ENCODE measurements around the gene SREBF1.

The SREBF1 gene

DNA sequence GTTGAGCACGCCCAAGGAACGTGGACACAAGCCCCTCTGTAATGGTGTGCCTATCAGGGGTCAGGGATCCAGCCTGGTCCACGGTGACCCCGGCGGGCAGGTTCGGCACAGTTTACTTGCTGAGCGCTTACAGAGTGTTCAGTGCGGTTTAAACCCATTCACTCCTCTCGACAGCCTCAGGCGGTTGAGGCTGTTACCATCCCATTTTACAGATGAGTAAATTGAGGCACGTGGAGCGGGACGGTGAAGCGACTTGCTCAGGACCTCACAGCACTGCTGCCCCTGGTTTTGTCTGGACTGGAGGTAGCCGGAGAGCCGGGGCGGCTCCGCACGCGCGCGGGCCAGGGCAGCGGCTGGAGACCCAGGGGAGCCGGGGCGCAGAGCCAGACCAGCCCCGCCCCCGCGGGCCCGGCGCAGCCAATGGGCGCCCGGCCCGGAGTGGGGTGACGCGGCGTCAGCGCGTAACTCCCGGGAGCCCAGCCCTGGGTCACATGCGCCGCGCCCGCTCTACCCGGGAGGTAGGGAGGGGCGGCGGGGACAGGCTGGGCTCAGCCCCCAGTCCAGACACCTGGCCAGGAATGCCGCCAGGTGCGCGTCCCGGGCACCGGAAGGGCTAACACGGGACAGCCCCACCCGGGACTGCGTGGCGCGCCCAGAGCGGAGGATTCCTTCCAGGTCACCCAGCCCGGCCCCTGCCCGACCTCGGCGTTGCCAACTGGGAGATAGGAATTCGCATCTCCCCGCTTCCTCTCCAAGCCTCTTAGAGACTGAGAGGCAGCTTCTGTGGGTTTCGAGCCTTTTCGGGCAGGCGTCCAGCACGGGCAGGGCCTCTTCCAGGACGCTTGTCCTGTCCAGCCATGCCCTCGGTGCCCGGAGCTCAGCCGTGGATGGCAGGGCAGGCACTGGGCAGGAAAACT is 3.3 kb upstream of the SREBF1 start:
- peak; percentile 75 for DNase-seq

DNA sequence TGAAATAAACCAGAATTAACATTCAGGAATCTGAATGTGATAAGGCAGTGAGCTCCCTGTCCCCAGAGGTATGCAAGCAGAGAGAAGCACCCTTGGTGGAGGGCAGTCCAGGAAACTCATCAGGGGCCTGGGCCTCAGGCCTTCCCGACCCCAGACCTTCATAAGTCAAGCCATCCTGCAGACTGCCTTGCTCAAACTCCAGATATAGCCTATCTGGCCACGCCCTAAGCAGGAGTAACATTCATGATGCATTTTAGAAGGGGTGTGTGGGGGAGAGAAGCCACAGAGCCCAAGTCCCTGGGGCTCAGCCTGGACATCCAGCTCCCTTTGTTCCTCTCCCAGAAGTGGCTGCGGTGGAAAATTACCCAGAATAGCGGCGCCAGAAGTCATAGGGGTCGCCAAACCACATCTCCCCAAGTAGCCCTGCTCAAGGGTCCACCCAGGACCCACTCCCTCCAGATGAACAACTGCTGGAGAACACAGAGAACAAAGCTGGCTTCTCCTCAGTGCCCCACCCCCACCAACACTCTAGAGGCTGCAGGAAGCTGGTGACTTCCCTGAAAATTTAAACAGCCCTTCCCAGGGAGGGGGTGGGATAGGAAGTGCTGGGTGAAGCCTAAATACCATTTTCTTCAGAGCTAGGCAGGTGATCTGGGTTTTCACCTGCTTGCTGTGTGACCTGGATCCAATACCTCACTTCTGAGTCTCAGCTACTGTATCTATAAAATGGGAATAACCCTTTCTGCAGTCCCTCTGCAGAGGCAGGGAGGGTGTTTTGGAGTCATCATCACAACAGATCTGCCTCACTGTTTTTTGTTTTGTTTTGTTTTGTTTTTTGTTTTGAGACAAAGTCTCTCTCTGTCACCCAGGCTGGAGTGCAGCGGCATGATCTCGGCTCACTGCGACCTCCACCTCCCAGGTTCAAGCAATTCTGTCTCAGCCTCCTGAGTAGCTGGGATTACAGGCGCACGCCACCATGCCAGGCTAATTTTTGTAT is 1.5 kb upstream of the SREBF1 start:
- DNase-seq: no peak

GRCh38 chr17:17837380-17837821 is 615 bp upstream of the SREBF1 start:
- DNase-seq: no peak

GRCh38 chr17:17836250-17836817 is 452 bp downstream of the SREBF1 start:
- DNase-seq: peak; percentile 98

DNA sequence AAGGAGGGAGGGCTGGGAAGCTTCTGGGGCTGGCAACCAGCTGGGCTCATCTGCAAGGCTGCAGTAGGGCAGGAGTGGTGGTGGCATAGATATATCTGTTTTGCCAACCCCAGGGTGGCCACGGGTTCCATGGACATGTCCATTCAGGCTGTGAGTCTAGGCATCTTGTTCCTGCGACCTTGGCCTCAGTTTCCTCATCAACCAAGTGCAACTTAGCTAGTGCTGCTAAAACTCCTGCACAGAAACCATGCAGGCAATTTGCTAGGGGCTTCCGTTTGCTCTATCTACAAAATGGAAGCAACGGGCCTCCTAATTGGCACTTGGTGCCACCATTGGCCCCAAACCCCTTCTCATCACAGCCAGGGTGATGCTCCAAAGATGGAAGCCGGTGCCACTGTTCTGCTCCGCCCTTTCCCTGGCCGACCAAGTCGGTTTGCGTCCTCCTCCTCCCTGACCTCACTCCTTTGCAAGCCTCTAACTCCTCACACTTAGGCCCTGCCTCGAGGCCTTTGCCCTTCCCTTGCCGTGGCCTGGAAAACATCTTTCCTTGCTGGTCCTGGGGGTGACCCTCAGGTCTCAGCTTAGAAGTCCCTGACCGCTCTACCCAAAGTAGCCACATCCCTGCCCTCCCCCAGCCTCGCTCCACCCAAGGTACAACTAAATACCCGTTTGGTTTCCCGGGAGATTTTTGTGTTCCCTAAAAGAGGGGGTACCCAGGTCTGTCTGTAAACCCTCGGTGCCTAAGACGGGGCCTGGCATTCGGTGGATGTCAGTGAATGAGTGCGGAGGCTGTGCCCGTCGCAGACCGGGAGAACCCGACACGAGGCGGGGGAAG is 1.2 kb downstream of the SREBF1 start:
- DNase-seq: no peak

GRCh38 chr17:17834974-17835373 is 1.8 kb downstream of the SREBF1 start:
- no peak for DNase-seq

DNA sequence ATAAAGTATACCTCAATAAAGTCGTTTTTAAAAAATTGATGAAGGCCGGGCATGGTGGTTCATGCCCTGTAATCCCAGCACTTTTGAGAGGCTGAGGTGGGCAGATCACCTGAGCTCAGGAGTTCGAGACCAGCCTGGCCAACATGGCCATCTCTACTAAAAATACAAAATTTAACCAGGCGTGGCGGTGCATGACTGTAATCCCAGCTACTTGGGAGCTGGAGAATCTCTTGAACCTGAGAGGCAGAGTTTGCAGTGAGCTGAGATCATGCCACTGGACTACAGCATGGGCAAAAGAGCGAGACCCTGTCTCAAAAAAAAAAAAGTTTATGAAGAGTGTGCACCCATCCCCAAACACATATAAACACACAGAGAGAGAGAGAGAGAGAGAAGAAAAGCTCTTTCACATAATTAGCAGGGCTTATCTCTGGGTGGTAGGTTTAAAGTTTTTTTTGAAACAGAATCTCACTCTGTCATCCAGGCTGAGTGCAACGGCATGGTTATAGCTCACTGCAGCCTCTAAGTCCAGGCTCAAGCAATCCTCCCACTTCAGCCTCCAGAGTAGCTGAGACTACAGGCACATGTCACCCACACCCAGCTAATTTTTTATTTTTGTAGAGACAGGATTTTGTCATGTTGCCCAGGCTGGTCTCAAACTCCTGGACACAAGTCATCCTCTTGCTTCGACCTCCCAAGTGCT is 3.0 kb downstream of the SREBF1 start:
- no peak for DNase-seq

- DNase-seq: no peak
These were observed 4.8 kb downstream of the SREBF1 start for GRCh38 chr17:17832032-17832363.

- DNase-seq: no peak
These were observed 5.4 kb downstream of the SREBF1 start for GRCh38 chr17:17831208-17832031.

GRCh38 chr17:17830740-17831207 is 6.0 kb downstream of the SREBF1 start:
- no peak for DNase-seq

- DNase-seq: no peak
These were observed 6.6 kb downstream of the SREBF1 start for GRCh38 chr17:17830269-17830567.

GRCh38 chr17:17827826-17828621 is 8.8 kb downstream of the SREBF1 start:
- no peak for DNase-seq

GRCh38 chr17:17826942-17827785 is 9.6 kb downstream of the SREBF1 start:
- no peak for DNase-seq

- DNase-seq: no peak
These were observed 10.5 kb downstream of the SREBF1 start for GRCh38 chr17:17826342-17826713.

GRCh38 chr17:17824783-17825614 is 11.8 kb downstream of the SREBF1 start:
- DNase-seq: no peak

DNA sequence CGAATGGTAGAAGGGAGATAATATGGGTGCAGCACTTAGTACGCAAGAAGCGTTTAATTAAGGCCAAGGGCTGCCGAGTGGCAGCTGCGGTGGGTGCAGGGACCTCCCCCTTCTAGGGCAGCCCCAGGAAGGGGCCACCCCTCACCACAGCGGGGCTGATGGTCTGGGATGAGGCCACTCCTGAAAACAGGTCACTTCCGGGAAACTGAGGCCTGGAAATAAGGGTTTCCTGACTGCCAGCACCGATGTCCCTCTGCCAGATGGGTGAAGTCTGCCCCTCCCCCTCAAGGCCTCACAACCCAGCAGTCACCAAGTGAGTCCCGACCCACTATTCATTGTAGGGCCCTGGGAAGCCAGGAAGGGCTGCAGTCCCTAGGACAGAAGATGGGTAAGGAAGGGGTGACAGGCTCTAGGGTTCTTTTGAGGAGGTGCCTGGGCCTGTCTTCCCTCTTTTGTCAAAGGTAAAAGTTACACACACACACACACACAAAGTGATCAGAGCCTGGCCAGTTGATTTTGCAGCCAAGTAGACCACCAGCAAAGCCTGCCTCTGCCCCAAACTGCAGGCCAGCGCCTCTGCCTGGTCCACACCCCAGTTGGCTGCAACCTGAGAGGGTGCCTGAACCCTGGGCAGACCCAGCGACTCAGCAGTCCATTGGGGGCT is 12.5 kb downstream of the SREBF1 start:
- DNase-seq: no peak

DNA sequence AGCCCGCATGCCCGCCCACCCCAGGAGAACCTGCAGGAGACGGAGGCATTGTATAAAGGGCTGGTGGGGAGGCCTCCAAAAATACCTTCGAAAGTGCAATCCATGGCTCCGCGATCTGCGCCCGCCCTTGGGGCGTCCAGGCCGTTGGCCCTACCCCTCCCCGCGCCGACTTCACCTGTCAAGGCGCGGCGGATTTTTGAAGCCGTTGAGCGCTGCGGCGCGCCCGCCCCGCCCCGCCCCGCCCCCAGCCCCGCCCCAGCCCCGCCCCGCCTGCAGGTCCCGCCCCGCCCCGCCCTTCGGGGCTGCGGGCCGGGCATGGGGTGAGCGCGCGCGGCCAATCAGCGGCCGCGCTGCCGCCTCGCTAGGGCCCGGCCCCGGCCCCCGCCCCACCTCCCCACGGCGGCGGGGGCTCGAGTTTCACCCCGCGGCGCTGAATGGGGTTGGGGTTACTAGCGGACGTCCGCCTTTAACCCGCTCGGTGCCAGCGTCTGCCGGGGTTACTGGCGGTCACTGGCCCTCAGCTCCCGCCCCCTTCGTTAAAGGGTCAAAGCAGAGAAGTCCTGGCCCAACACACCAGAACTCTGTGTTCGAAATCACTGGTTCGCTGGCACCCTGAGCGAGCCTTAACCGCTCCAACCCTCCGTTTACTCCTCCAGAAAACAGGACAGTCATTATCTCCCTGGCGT is 13.2 kb downstream of the SREBF1 start:
- peak; percentile 70 for DNase-seq

Data from T-helper 9 cell (primary cell).